ENCODE measurements around the gene CDC7. TPM values are rescaled to one million over a fixed set of nuclear protein-coding genes. Genes with fewer than 3 reads are reported as not detected.

The CDC7 gene
- total and polyA plus RNA-seq, 4 donors, result 3.6 to 8.3 (median 4.6) TPM

- Histone ChIP-seq H3K4me3 (no peak overlapping the region), H3K4me1 (ENCODE audit: control insufficient read depth in 5 of 5, insufficient read depth in 5 of 5, low read length in 5 of 5) (peaks cover 0 to 28% (median 17%) of the 10 kb centered on the region in 5 donors), H3K27me3 (ENCODE audit: control insufficient read depth in 3 of 3, insufficient read depth in 3 of 3, low read length in 2 of 3) (no peaks in the 10 kb centered on the region), H3K9ac (ENCODE audit: insufficient read depth in 1 of 2, low read length in 2 of 2) (no peak overlapping the region), H3K27ac (ENCODE audit: low read depth in 1 of 2, low read length in 1 of 2) (no peak overlapping the region), H3K36me3 (ENCODE audit: control insufficient read depth in 4 of 4, insufficient read depth in 4 of 4, low read length in 4 of 4) (no peaks in the 10 kb centered on the region), H3K9me3 (ENCODE audit: control insufficient read depth in 4 of 4, insufficient read depth in 3 of 4, low read length in 3 of 4) (peaks cover 0 to 7% (median 0%) of the 10 kb centered on the region in 4 donors)
- DNase-seq (no peak), ATAC-seq (ENCODE audit: insufficient read depth, low FRiP score) (no peak)
- TF ChIP-seq CTCF (IDR thresholded peaks at IDR 0.05; ENCODE audit: control extremely low read depth, extremely low read depth), result no peak
- 92 to 94% methylated on average over 7 of the region's 7 CpGs for WGBS, 2 donors
Observed at GRCh38 chr1:91568261-91568660, 67.6 kb downstream of the CDC7 start.

- no peak for TF ChIP-seq CTCF (IDR thresholded peaks at IDR 0.05; ENCODE audit: control extremely low read depth, extremely low read depth)
- H3K36me3 ChIP-seq (ENCODE audit: control insufficient read depth in 4 of 4, insufficient read depth in 4 of 4, low read length in 4 of 4), result no peaks in the 10 kb centered on the region
- no peak overlapping the region for H3K4me3 ChIP-seq
- 35 to 42% methylated on average over 7 of the region's 7 CpGs for WGBS, 2 donors
- no peak overlapping the region for H3K9ac ChIP-seq (ENCODE audit: insufficient read depth in 1 of 2, low read length in 2 of 2)
- peak overlapping the region; percentile 82 to 92 for H3K27ac ChIP-seq (ENCODE audit: low read depth in 1 of 2, low read length in 1 of 2)
- H3K9me3 ChIP-seq (ENCODE audit: control insufficient read depth in 4 of 4, insufficient read depth in 3 of 4, low read length in 3 of 4), result no peaks in the 10 kb centered on the region
- peaks cover 0 to 32% (median 22%) of the 10 kb centered on the region in 5 donors for H3K4me1 ChIP-seq (ENCODE audit: control insufficient read depth in 5 of 5, insufficient read depth in 5 of 5, low read length in 5 of 5)
- peak; percentile 30 to 65 (median 43) for DNase-seq
- ATAC-seq (ENCODE audit: insufficient read depth, low FRiP score), result peak; percentile 89
- H3K27me3 ChIP-seq (ENCODE audit: control insufficient read depth in 3 of 3, insufficient read depth in 3 of 3, low read length in 2 of 3), result no peaks in the 10 kb centered on the region
Observed at GRCh38 chr1:91569411-91570119, 68.9 kb downstream of the CDC7 start.

GRCh38 chr1:91570120-91570448, 69.4 kb downstream of the CDC7 start:
- ATAC-seq (ENCODE audit: insufficient read depth, low FRiP score) (no peak), DNase-seq (no peak)
- Histone ChIP-seq H3K9ac (ENCODE audit: insufficient read depth in 1 of 2, low read length in 2 of 2) (no peak overlapping the region), H3K9me3 (ENCODE audit: control insufficient read depth in 4 of 4, insufficient read depth in 3 of 4, low read length in 3 of 4) (no peaks in the 10 kb centered on the region), H3K4me1 (ENCODE audit: control insufficient read depth in 5 of 5, insufficient read depth in 5 of 5, low read length in 5 of 5) (peaks cover 0 to 32% (median 17%) of the 10 kb centered on the region in 5 donors), H3K4me3 (no peak overlapping the region), H3K36me3 (ENCODE audit: control insufficient read depth in 4 of 4, insufficient read depth in 4 of 4, low read length in 4 of 4) (no peaks in the 10 kb centered on the region), H3K27ac (ENCODE audit: low read depth in 1 of 2, low read length in 1 of 2) (peak overlapping the region; percentile 58 to 82), H3K27me3 (ENCODE audit: control insufficient read depth in 3 of 3, insufficient read depth in 3 of 3, low read length in 2 of 3) (no peaks in the 10 kb centered on the region)
- TF ChIP-seq CTCF (IDR thresholded peaks at IDR 0.05; ENCODE audit: control extremely low read depth, extremely low read depth), result no peak
- 44 to 75% methylated on average over 2 of the region's 2 CpGs for WGBS, 2 donors

- Histone ChIP-seq H3K9me3 (ENCODE audit: control insufficient read depth in 4 of 4, insufficient read depth in 3 of 4, low read length in 3 of 4) (no peaks in the 10 kb centered on the region), H3K9ac (ENCODE audit: insufficient read depth in 1 of 2, low read length in 2 of 2) (no peak overlapping the region), H3K27me3 (ENCODE audit: control insufficient read depth in 3 of 3, insufficient read depth in 3 of 3, low read length in 2 of 3) (no peaks in the 10 kb centered on the region), H3K36me3 (ENCODE audit: control insufficient read depth in 4 of 4, insufficient read depth in 4 of 4, low read length in 4 of 4) (no peaks in the 10 kb centered on the region), H3K4me1 (ENCODE audit: control insufficient read depth in 5 of 5, insufficient read depth in 5 of 5, low read length in 5 of 5) (peaks cover 0 to 40% (median 21%) of the 10 kb centered on the region in 5 donors), H3K27ac (ENCODE audit: low read depth in 1 of 2, low read length in 1 of 2) (peak overlapping the region in 1 of 2 donors; percentile 18), H3K4me3 (no peak overlapping the region)
- DNase-seq, result no peak
- no peak for TF ChIP-seq CTCF (IDR thresholded peaks at IDR 0.05; ENCODE audit: control extremely low read depth, extremely low read depth)
- WGBS, 2 donors, result 50 to 52% methylated on average over 10 of the region's 10 CpGs
- no peak for ATAC-seq (ENCODE audit: insufficient read depth, low FRiP score)
Observed at GRCh38 chr1:91572044-91572443, 71.4 kb downstream of the CDC7 start.

Measured in lung (tissue), 12 donors.